Measurements from ENCODE around the gene PTTG2.

Gene PTTG2

GRCh38 chr4:37989398-37990260 is 29.4 kb downstream of the PTTG2 start:
- no peak for DNase-seq

- DNase-seq, result no peak
These were observed 30.6 kb downstream of the PTTG2 start for GRCh38 chr4:37990731-37991245.

- no peak for DNase-seq
These were observed 31.6 kb downstream of the PTTG2 start for GRCh38 chr4:37991623-37992410.

GRCh38 chr4:37993806-37994205 is 33.6 kb downstream of the PTTG2 start:
- DNase-seq, result no peak

- DNase-seq, result no peak
These were observed 34.4 kb downstream of the PTTG2 start for GRCh38 chr4:37994569-37994968.

GRCh38 chr4:37995299-37995821 is 35.2 kb downstream of the PTTG2 start:
- no peak for DNase-seq

GRCh38 chr4:37995981-37996775 is 36.0 kb downstream of the PTTG2 start:
- no peak for DNase-seq

GRCh38 chr4:37998226-37998625 is 38.0 kb downstream of the PTTG2 start:
- no peak for DNase-seq

GRCh38 chr4:37999000-37999716 is 39.0 kb downstream of the PTTG2 start:
- peak; percentile 45 for DNase-seq

GRCh38 chr4:37999965-38000364 is 39.8 kb downstream of the PTTG2 start:
- no peak for DNase-seq

- DNase-seq, result no peak
These were observed 41.7 kb downstream of the PTTG2 start for GRCh38 chr4:38001927-38002326.

- no peak for DNase-seq
These were observed 42.4 kb downstream of the PTTG2 start for GRCh38 chr4:38002451-38003071.

- no peak for DNase-seq
These were observed 42.9 kb downstream of the PTTG2 start for GRCh38 chr4:38003102-38003501.

- no peak for DNase-seq
These were observed 43.4 kb downstream of the PTTG2 start for GRCh38 chr4:38003628-38004027.

- no peak for DNase-seq
These were observed 43.9 kb downstream of the PTTG2 start for GRCh38 chr4:38004062-38004461.

GRCh38 chr4:38004887-38005286 is 44.7 kb downstream of the PTTG2 start:
- no peak for DNase-seq

- no peak for DNase-seq
These were observed 45.4 kb downstream of the PTTG2 start for GRCh38 chr4:38005637-38006036.

- no peak for DNase-seq
These were observed 47.4 kb downstream of the PTTG2 start for GRCh38 chr4:38007645-38008044.

GRCh38 chr4:38008571-38009021 is 48.4 kb downstream of the PTTG2 start:
- no peak for DNase-seq

- no peak for DNase-seq
These were observed 49.2 kb downstream of the PTTG2 start for GRCh38 chr4:38009421-38009820.

- no peak for DNase-seq
These were observed 49.8 kb downstream of the PTTG2 start for GRCh38 chr4:38009949-38010348.

Measured in NCI-H2029 treated with DMSO at 0.1 percent for 48 hours (cell line).